ENCODE data around the gene HASPIN. TPM values are rescaled to one million over a fixed set of nuclear protein-coding genes. Genes with fewer than 3 reads are reported as not detected.

HASPIN gene
- total and polyA plus RNA-seq, 2 of the 8 experiments (the other 6 are each of a cell fraction or from before 2014, with no cell fraction given) = 7.8 to 29.5 TPM

DNA sequence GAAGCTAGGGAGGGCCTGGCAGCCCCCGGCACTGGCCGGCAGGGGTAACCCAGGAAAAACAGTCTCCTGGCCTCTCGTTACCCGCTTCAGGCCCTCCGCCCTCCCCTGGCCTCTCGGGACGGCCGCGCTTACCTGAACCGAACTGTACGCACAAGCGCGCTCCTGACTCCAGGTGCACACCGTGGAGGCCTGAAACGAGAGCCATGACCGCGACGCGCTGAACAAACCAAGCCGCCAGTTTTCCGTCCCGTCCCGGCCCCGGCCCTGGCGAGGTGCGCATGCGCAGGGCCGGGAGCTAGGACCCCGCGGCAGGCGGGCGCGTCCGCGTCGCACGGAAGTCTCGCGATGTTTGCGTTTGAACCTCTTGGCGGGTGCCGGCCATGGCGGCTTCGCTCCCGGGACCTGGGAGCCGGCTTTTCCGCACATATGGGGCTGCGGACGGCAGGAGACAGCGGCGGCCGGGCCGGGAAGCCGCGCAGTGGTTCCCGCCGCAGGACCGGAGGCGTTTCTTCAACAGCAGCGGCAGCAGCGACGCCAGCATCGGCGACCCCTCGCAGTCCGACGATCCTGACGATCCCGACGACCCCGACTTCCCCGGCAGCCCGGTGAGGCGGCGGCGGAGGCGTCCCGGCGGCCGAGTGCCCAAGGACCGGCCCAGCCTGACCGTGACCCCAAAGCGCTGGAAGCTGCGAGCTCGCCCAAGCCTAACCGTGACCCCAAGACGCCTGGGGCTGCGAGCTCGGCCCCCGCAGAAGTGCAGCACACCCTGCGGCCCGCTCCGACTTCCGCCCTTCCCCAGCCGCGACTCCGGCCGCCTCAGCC lies at the start of gene HASPIN (continued):
- TF ChIP-seq, protein P1, sequence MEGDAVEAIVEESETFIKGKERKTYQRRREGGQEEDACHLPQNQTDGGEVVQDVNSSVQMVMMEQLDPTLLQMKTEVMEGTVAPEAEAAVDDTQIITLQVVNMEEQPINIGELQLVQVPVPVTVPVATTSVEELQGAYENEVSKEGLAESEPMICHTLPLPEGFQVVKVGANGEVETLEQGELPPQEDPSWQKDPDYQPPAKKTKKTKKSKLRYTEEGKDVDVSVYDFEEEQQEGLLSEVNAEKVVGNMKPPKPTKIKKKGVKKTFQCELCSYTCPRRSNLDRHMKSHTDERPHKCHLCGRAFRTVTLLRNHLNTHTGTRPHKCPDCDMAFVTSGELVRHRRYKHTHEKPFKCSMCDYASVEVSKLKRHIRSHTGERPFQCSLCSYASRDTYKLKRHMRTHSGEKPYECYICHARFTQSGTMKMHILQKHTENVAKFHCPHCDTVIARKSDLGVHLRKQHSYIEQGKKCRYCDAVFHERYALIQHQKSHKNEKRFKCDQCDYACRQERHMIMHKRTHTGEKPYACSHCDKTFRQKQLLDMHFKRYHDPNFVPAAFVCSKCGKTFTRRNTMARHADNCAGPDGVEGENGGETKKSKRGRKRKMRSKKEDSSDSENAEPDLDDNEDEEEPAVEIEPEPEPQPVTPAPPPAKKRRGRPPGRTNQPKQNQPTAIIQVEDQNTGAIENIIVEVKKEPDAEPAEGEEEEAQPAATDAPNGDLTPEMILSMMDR (IDR thresholded peaks at IDR 0.05; ENCODE audit: control extremely low read depth in 1 of 3, insufficient read depth in 1 of 3, low read depth in 1 of 3, low read length in 3 of 3) = peak in 2 of 3 experiments; percentile 4 to 17; a peak in 2 of 4 replicates
- TF ChIP-seq SIN3A (conservative IDR thresholded peaks at IDR 0.05 in 1 of 2, IDR thresholded peaks at IDR 0.05 in 1 of 2; ENCODE audit: low read depth in 1 of 2, low read length in 2 of 2) = peak; percentile 78 to 87; a peak in 3 of 4 replicates
- TF ChIP-seq POU5F1 (IDR thresholded peaks at IDR 0.05; ENCODE audit: low read depth, low read length) = no peak
- peak; percentile 77 for TF ChIP-seq EGR1 (IDR thresholded peaks at IDR 0.05; ENCODE audit: borderline replicate concordance, low read depth, low read length)
- TF ChIP-seq NRF1 (IDR thresholded peaks at IDR 0.05; ENCODE audit: low read depth, low read length) = peak; percentile 95
- TF ChIP-seq POLR2AphosphoS5 (IDR thresholded peaks at IDR 0.05; ENCODE audit: low read depth, low read length) = peak; percentile 83
- TF ChIP-seq CREB1 (IDR thresholded peaks at IDR 0.05) = peak; percentile 84
- TF ChIP-seq POLR2A (IDR thresholded peaks at IDR 0.05; ENCODE audit: control extremely low read depth in 1 of 2, low read depth in 2 of 2, low read length in 2 of 2) = peak; percentile 88 to 89
- TF ChIP-seq SRF (IDR thresholded peaks at IDR 0.05; ENCODE audit: low read depth, low read length) = no peak
- TF ChIP-seq RAD21 (IDR thresholded peaks at IDR 0.05 in 1 of 2, conservative IDR thresholded peaks at IDR 0.05 in 1 of 2; ENCODE audit: low read depth in 2 of 2, low read length in 2 of 2) = no peak
- TF ChIP-seq SAP30 (IDR thresholded peaks at IDR 0.05; ENCODE audit: insufficient read depth, insufficient replicate concordance, low read length) = peak; percentile 69
- no peak for TF ChIP-seq JUN (IDR thresholded peaks at IDR 0.05; ENCODE audit: low read depth, low read length)
- no peak for TF ChIP-seq ZNF274 (IDR thresholded peaks at IDR 0.05; ENCODE audit: borderline replicate concordance, extremely low read depth, low read length)
- peak; percentile 88 for TF ChIP-seq RBBP5 (IDR thresholded peaks at IDR 0.05; ENCODE audit: borderline replicate concordance, low read depth, low read length)
- TF ChIP-seq NANOG (IDR thresholded peaks at IDR 0.05; ENCODE audit: insufficient read depth, low read depth, low read length, poor library complexity, severe bottlenecking) = no peak
- no peak for TF ChIP-seq MAFK (IDR thresholded peaks at IDR 0.05; ENCODE audit: low read depth, low read length)
- peak; percentile 56; the same call in 1 of the 2 replicates for TF ChIP-seq GTF2F1 (IDR thresholded peaks at IDR 0.05; ENCODE audit: borderline replicate concordance, low read depth, low read length)
- TF ChIP-seq, protein P2, sequence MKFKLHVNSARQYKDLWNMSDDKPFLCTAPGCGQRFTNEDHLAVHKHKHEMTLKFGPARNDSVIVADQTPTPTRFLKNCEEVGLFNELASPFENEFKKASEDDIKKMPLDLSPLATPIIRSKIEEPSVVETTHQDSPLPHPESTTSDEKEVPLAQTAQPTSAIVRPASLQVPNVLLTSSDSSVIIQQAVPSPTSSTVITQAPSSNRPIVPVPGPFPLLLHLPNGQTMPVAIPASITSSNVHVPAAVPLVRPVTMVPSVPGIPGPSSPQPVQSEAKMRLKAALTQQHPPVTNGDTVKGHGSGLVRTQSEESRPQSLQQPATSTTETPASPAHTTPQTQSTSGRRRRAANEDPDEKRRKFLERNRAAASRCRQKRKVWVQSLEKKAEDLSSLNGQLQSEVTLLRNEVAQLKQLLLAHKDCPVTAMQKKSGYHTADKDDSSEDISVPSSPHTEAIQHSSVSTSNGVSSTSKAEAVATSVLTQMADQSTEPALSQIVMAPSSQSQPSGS (IDR thresholded peaks at IDR 0.05; ENCODE audit: low read length) = no peak
- TF ChIP-seq PHF8 (conservative IDR thresholded peaks at IDR 0.05; ENCODE audit: low read depth, low read length) = peak; percentile 93

All from H1 (cell line).